NT2/D1 (cell line): ENCODE measurements around the gene SNRPA1.

Source experiments
- SUZ12 ChIP-seq: IDR thresholded peaks from 2 replicates; pipeline ENCODE4 v1.6.1; 2011; ENCODE audit not compliant: insufficient read length, insufficient read depth; ENCODE audit errors: extremely low read depth
- YY1 ChIP-seq: IDR thresholded peaks from 2 replicates; pipeline ENCODE4 v1.6.1; 2011; ENCODE audit not compliant: insufficient read length, insufficient read depth
- ZNF274 ChIP-seq: IDR thresholded peaks from 2 replicates; pipeline ENCODE4 v1.6.1; 2011; ENCODE audit warnings: mild to moderate bottlenecking, low read depth, low read length

GRCh38 chr15:101252836-101253235 is 42.2 kb downstream of the SNRPA1 start:
- TF ChIP-seq YY1 (no peak), ZNF274 (no peak), SUZ12 (no peak)
